Measurements from ENCODE around the gene DENND11.

The DENND11 gene

DNA sequence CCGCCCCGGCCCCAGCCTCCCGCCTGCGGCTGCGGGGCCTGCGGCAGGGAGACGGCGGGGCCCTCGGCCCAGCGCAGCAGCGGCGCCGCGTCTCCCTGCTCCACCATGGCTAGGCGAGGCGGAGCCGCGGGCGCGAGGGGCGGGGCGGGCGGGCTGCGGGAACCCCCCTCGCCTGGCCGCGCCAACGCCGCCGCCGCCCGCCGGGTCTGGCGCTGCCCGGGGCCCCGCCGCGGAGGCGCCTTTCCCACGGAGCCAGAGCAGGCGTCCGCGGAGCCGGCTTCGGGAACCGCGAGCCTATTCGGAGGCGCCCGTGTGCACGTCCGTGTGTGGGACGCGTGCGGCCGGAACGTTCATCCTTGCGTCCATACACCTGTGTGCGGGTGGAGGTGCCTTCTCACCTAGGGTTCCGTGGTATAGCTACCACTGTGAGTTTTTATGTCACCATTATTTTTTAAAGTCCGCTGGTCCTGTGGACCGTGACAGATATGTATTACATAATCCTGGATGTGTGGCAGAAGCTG, at the start of gene DENND11:
DENND11 (minus strand) TSS at position 120 of the 521 bp plus-strand sequence; CDS start at position 107, 13 bp downstream.
- DNase-seq (ENCODE audit: low read depth): peak; percentile 20

GRCh38 chr7:141748396-141748795, 46.4 kb upstream of the DENND11 start:
- DNase-seq (ENCODE audit: low read depth): no peak

GRCh38 chr7:141744131-141744530, 42.2 kb upstream of the DENND11 start:
- DNase-seq (ENCODE audit: low read depth): no peak

- no peak for DNase-seq (ENCODE audit: low read depth)
Observed at GRCh38 chr7:141742229-141742628, 40.3 kb upstream of the DENND11 start.

DNA sequence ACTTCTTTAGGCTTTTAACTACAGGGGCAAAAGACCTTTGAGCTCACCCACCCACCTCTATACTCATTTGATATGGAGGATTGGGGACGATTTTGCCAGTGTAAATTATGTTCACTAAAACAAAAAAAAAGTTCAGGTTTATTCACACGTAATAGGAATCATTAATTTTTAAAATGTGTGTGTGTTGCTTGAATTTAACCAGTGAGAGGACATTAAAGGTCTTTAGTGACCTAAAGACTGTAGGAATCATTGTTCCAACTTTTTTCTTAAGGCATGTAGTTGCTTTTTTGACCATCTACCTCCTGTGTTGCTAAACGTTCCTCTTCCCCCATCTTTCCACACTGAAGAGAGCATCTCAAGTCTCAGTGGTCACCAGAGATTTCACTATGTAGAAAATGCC, 37.3 kb upstream of the DENND11 start:
- no peak for DNase-seq (ENCODE audit: low read depth)

- no peak for DNase-seq (ENCODE audit: low read depth)
Observed at GRCh38 chr7:141738592-141739013, 36.6 kb upstream of the DENND11 start.

DNA sequence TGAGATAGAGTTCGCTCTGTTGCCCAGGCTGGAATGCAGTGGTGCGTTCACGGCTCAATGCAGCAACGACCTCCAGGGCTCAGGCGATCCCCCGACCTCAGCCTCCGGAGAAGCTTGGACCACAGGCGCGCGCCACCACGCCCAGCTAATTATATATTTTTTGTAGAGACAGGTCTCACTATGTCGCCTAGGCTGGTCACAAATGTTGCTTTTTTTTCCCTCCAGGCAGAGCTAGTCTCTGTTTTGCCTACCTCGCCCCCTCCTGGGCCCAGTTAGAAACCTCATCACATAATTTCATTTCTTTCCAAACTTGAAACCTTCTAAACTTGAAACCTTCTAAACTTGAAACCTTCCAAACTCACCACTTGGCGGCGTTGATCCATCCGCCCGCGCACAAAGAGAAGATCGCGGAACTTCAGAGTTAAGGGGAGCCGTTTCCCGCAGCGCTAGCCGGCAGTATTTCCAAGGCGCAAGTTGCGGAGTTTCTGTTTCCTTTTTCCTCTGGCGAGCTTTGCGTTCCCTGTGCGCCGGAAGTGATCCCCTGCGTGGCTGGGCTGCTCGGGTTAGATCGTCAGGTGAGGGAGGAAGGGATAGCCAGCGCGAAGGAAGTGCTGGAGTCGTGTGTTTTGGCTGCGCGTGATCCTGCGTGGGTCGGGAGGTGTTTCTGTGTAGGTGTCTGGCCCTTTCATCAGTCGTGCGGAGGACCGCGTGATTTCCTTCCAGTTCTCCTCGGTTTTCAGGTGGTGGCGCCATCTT, 36.0 kb upstream of the DENND11 start, which contains the start of gene SSBP1:
SSBP1 (plus strand) TSS at position 523 of the 756 bp plus-strand sequence. CDS start 809 bp downstream, outside the sequence.
- DNase-seq (ENCODE audit: low read depth): peak; percentile 89

DNA sequence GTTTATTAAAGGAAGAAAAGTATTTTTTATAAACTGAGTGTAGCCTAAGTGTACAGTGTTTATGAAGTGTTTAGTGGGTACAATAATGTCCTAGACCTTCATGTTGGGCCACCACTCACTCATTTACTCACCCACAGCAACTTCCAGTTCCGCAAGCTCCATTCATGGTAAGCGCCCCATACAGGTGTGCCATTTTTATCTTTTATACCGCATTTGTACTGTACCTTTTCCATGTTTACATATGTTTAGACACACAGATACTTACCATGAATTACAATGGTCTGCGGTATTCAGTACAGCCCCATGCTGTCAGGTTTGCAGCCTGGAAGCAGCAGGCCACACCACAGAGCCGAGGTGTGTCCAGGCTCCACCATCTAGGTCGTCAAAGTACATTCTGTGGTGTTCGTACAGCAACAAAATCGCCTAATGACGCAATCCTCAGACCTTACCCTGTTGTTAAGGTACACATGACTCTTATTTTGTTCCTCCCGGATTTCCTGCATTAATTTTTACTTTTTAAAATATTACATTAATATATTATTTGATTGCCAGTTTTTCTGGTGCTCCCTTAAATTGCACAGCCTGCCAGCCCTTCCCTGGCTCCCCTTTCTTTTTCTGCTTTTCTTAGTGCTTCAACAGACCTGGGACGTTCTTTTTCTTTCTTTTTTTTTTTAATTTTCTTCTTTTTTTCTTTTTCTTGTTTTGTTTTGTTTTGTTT, 35.3 kb upstream of the DENND11 start:
- DNase-seq (ENCODE audit: low read depth): no peak

GRCh38 chr7:141731476-141732149, 29.6 kb upstream of the DENND11 start:
- no peak for DNase-seq (ENCODE audit: low read depth)

- DNase-seq (ENCODE audit: low read depth): no peak
Observed at GRCh38 chr7:141729020-141729419, 27.1 kb upstream of the DENND11 start.

GRCh38 chr7:141722529-141722928, 20.6 kb upstream of the DENND11 start:
- DNase-seq (ENCODE audit: low read depth): no peak

DNA sequence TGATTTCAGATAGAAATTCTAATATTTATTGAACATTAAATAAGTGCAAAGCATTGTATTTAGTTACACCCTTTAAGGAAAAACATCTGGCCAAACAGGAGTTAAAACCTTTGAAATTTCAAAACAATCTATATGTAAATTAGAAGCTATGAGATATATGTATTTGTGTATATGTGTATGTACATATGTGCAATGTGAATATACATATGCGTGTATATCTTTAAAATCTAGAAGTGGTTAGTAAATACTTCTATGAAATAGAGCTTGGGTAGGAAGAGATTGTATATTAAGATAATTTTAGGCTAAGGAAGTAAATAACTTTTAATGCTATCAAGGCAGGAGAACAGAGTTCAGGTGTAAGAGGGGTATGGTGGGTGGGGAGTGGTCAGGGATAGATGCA, 15.5 kb upstream of the DENND11 start:
- no peak for DNase-seq (ENCODE audit: low read depth)

GRCh38 chr7:141715794-141716689, 14.1 kb upstream of the DENND11 start:
- DNase-seq (ENCODE audit: low read depth): no peak

GRCh38 chr7:141715018-141715417, 13.1 kb upstream of the DENND11 start:
- DNase-seq (ENCODE audit: low read depth): no peak

DNA sequence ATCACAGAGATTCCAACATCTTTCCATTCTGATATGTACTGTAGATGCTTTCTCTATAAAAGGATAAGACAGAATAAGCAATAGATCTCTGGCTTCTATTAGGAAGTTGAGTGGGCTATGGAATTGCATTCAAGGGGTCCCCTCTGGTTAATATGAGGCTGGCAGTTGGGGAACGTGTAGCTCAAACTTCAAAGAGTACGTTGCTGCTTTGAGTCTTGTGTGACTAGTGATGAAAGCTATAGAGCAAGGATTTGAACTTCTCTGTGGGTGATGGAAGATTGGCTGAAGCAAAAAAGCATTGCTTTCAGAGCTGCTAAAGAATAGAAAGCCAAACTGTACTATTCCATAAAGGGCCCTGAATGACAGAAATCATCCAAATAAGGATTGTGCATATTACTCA, 12.6 kb upstream of the DENND11 start:
- DNase-seq (ENCODE audit: low read depth): no peak

GRCh38 chr7:141713890-141714289, 11.9 kb upstream of the DENND11 start:
- DNase-seq (ENCODE audit: low read depth): no peak

DNA sequence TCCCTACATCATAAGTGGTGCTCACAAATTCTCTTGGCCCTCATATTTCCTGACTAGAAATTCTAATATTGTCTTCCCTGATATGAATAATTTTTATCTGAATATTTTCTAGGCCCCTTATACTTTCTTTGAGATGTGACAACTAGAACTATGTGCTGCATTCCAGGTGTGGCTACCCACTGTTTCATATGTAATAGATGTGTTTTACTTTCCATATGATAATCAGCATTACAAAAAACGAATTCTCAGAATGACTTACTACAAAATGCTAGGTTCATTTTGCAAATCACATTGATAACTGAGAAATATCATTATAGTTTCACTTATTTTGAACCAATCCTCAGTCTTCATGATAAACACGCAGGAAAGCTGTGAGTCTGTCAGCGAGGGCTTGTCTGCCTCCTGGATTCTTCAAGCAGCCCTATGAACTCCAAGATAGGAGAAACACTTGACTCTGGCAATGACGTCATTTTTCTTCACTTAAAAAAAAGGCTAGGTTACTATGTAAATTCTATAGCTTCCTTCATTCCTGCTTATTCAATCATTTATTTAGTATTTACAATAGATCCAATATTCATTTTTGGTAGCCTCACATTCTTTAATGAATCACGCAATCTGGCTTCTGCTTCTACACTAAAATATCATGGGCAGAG, 10.8 kb upstream of the DENND11 start:
- no peak for DNase-seq (ENCODE audit: low read depth)

GRCh38 chr7:141710301-141710700, 8.3 kb upstream of the DENND11 start:
- DNase-seq (ENCODE audit: low read depth): no peak

DNA sequence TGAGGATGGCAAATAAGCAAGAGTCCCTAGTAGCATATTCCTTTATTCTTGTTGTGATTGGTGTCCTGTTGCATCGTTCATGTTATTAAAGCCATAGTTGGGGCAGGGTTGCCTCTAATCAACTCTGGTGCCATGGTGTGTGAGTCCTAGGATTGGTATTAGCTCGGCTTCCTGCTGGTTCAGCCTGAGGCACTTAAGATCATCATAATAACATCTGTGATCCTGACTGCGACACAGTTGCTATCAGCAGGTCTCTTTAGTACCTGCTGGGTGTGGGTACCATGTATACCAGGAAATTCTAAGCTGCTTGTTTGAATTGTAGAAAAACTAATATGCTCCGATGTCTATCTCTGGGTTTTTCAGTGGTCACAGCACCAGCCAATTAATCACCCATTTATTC, 7.8 kb upstream of the DENND11 start:
- no peak for DNase-seq (ENCODE audit: low read depth)

DNA sequence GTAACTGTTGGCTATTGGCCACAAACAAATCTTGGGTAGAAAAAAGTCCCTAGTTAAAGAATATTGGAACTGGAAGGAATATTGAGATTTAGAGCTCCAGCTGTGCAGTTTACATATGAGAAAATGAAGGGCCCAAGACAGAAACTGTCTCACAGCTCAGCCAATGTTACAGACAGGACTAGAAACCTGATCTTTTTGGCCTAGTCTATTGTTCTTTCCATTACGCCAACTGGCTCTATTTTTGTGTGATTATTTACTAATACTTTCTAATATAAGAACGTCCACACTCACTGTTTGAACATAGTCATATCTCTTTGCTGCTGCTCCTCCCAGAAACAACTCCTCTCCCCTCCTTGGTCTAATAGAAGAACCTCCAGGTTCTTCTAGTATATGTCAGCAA, 7.4 kb upstream of the DENND11 start:
- no peak for DNase-seq (ENCODE audit: low read depth)

- no peak for DNase-seq (ENCODE audit: low read depth)
Observed at GRCh38 chr7:141708351-141708750, 6.4 kb upstream of the DENND11 start, which contains the start of gene WEE2. WEE2 (plus strand) TSS chr7:141708353; CDS start chr7:141708759, 406 bp downstream.
